K562 (cell line): Measurements from ENCODE around the gene SPNS1. TPM values are rescaled to one million over a fixed set of nuclear protein-coding genes. Genes with fewer than 3 reads are reported as not detected.

Source experiments
- ATF7 ChIP-seq: fragments of 450-650 bp; IDR thresholded peaks from 2 replicates; pipeline ENCODE4 v1.7.1; 2014; ENCODE audit warnings: mild to moderate bottlenecking, moderate library complexity
- CBX3 ChIP-seq, 2 experiments: IDR thresholded peaks; 1 replicate in 1 of 2; 2 replicates in 1 of 2; pipeline ENCODE4 v1.6.1; 2012; ENCODE audit warnings: inconsistent platforms in 2 of 2, low read length in 2 of 2, borderline replicate concordance in 1 of 2, control low read depth in 1 of 2
- CXXC5 ChIP-seq: fragments of 250-450 bp; sonication (Bioruptor Pico); IDR thresholded peaks from 2 replicates; pipeline ENCODE4 v1.8.0; 2022; ENCODE audit warnings: inconsistent platforms, mild to moderate bottlenecking, moderate library complexity
- ELF4 ChIP-seq: fragments of 450-650 bp; formaldehyde crosslinking; IDR thresholded peaks from 2 replicates; pipeline ENCODE4 v1.4.0; 2022; ENCODE audit warnings: missing genetic modification characterization
- GTF2E2 ChIP-seq: fragments of 200-800 bp; sonication (Bioruptor generic); IDR thresholded peaks from 2 replicates; pipeline ENCODE4 v1.6.1; 2016; ENCODE audit warnings: missing genetic modification characterization, missing compliant biosample characterization
- HDAC1 ChIP-seq, 2 experiments: fragments of 450-650 bp; IDR thresholded peaks; 2 replicates each; pipeline ENCODE4 v1.6.1; 2016 to 2017; ENCODE audit warnings: inconsistent platforms in 1 of 2, mild to moderate bottlenecking in 1 of 2, moderate library complexity in 1 of 2
- JUN ChIP-seq, 2 experiments: sonication (generic) in 1 of 2; formaldehyde crosslinking in 1 of 2; IDR thresholded peaks; 2 replicates each; pipeline versions ENCODE4 v1.6.1 to v1.8.0; 2012 to 2022; ENCODE audit warnings: borderline replicate concordance in 2 of 2, mild to moderate bottlenecking in 2 of 2, improper control_type of control experiment in 1 of 2, low read depth in 1 of 2, low read length in 1 of 2, missing genetic modification reagents in 1 of 2
- NCOA2 ChIP-seq, 2 experiments: fragments of 450-650 bp; IDR thresholded peaks; 2 replicates each; pipeline ENCODE4 v1.6.1; 2018; ENCODE audit warnings: mild to moderate bottlenecking in 2 of 2, moderate library complexity in 1 of 2; ENCODE audit not compliant: partially characterized antibody in 2 of 2
- NCOR1 ChIP-seq: fragments of 450-650 bp; IDR thresholded peaks from 2 replicates; pipeline ENCODE4 v1.6.1; 2016; ENCODE audit warnings: mild to moderate bottlenecking, moderate library complexity
- PCBP2 ChIP-seq: fragments of 200-400 bp; formaldehyde crosslinking; IDR thresholded peaks from 2 replicates; pipeline ENCODE4 v1.6.1; 2018; ENCODE audit warnings: low read length, low read depth, mild to moderate bottlenecking, moderate library complexity; ENCODE audit not compliant: poor library complexity, severe bottlenecking
- RFX1 ChIP-seq: fragments of 450-650 bp; IDR thresholded peaks from 2 replicates; pipeline ENCODE4 v1.6.1; 2016; ENCODE audit warnings: mild to moderate bottlenecking, moderate library complexity
- ZNF143 ChIP-seq: sonication (generic); formaldehyde crosslinking; IDR thresholded peaks from 2 replicates; pipeline ENCODE4 v1.9.0; 2022; ENCODE audit warnings: mild to moderate bottlenecking, missing genetic modification reagents
- ZNF316 ChIP-seq: fragments of 450-650 bp; IDR thresholded peaks from 2 replicates; pipeline ENCODE4 v1.6.1; 2016
- ZNF77 ChIP-seq: fragments of 250-450 bp; sonication (Bioruptor Pico); IDR thresholded peaks from 2 replicates; pipeline ENCODE4 v1.5.0; 2020
- polyA plus RNA-seq, 8 experiments: library from polyadenylated mRNA; depleted of rRNA in 4 of 8; stranded (reverse) in 5 of 8; unstranded in 3 of 8; fragments of >200 nt; fragmentation: Nextera tagmentation in 2 of 8; fragmentation: Illumina TruSeq in 1 of 8; extraction: Ambion mirVana in 2 of 8; extraction: Trizol in 1 of 8; gene quantifications; 2 replicates each; pipeline versions ENCODE4 v1.2.1 to v1.2.3, GENCODE V29; 2011 to 2014; ENCODE audit warnings: inconsistent platforms in 1 of 8, missing spikeins in 1 of 8
- total RNA-seq, 7 experiments: library from RNA; depleted of rRNA in 6 of 7; stranded (reverse); fragments of >200 nt in 6 of 7; fragmentation: Illumina TruSeq in 2 of 7; extraction: Trizol in 2 of 7; gene quantifications; 2 replicates each; pipeline versions ENCODE4 v1.2.1 to v1.2.3, GENCODE V29; 2011 to 2021; ENCODE audit warnings: low replicate concordance in 1 of 7
- TF ChIP-seq, protein P1 (sequence below): fragments of 250-450 bp; sonication (Bioruptor Pico); IDR thresholded peaks from 2 replicates; pipeline ENCODE4 v1.5.0; 2021
- TF ChIP-seq, protein P2 (sequence below): IDR thresholded peaks from 3 replicates; pipeline ENCODE4 v1.6.1; 2011; ENCODE audit warnings: borderline replicate concordance, mild to moderate bottlenecking, moderate library complexity; ENCODE audit not compliant: insufficient read length; ENCODE audit errors: extremely low read depth
- TF ChIP-seq, protein P3 (sequence below): fragments of 250-450 bp; sonication (Bioruptor Pico); IDR thresholded peaks from 2 replicates; pipeline ENCODE4 v1.5.0; 2021
- TF ChIP-seq, protein P4 (sequence below): IDR thresholded peaks from 2 replicates; pipeline ENCODE4 v1.6.1; 2011; ENCODE audit warnings: borderline replicate concordance, low read depth, mild to moderate bottlenecking, moderate library complexity, low read length; ENCODE audit not compliant: insufficient read depth, poor library complexity, severe bottlenecking
- TF ChIP-seq, protein P5 (sequence below): fragments of 450-650 bp; formaldehyde crosslinking; IDR thresholded peaks from 2 replicates; pipeline ENCODE4 v1.4.0; 2022; ENCODE audit warnings: missing genetic modification characterization

SPNS1 gene
- total and polyA plus RNA-seq, 9 of the 15 experiments (the other 6 are each of a cell fraction or from before 2014, with no cell fraction given) = 0.58 to 64.9 (median 13.7) TPM

DNA sequence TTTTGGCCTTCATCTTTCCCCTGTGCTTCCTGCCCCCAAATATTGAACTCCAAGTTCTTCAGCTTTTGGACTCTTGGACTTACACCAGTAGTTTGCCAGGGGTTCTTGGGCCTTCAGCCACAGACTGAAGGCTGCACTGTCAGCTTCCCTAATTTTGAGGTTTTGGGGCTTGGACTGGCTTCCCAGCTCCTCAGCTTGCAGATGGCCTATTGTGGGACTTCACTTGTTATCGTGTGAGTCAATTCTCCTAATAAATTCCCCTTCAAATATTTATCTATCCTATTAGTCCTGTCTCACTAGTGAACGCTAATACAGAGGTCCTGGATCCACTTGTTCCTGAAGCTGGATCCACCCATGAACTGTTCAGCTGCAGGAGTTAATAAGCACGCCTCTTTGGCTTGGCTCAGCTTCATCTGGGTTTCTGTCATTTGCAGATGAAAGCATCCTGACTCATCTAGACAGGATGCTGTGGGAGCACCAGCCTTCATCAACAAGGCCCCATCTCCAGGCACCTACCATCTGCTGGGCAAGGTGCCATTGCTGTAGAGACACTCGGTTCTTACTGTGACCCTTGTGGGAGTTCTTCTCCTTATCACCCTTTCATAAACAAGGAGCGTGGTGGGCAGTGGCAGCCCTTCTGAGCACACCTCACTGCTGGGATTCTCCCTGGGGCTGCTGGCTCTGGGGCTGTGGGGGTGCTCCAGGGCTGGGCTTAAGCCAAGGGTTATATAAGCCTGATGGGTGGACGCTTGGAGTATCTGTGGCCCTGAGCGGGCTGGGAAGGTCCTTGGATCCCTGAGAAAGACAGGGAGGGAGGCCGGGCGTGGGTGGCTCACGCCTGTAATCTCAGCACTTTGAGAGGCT, 33.4 kb downstream of the SPNS1 start (continued):
- TF ChIP-seq, protein P1, sequence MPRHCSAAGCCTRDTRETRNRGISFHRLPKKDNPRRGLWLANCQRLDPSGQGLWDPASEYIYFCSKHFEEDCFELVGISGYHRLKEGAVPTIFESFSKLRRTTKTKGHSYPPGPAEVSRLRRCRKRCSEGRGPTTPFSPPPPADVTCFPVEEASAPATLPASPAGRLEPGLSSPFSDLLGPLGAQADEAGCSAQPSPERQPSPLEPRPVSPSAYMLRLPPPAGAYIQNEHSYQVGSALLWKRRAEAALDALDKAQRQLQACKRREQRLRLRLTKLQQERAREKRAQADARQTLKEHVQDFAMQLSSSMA (CRISPR knock-in tag) = no peak
- TF ChIP-seq ATF7 = no peak
- 0 out of 2 replicates have a peak, but pooled peaks have one; percentile 15 for TF ChIP-seq JUN (IDR thresholded peaks at IDR 0.05; ENCODE audit: borderline replicate concordance, low read depth, low read length)
- TF ChIP-seq JUN (CRISPR knock-in tag; IDR thresholded peaks at IDR 0.05; ENCODE audit: borderline replicate concordance) = no peak
- TF ChIP-seq, protein P2, sequence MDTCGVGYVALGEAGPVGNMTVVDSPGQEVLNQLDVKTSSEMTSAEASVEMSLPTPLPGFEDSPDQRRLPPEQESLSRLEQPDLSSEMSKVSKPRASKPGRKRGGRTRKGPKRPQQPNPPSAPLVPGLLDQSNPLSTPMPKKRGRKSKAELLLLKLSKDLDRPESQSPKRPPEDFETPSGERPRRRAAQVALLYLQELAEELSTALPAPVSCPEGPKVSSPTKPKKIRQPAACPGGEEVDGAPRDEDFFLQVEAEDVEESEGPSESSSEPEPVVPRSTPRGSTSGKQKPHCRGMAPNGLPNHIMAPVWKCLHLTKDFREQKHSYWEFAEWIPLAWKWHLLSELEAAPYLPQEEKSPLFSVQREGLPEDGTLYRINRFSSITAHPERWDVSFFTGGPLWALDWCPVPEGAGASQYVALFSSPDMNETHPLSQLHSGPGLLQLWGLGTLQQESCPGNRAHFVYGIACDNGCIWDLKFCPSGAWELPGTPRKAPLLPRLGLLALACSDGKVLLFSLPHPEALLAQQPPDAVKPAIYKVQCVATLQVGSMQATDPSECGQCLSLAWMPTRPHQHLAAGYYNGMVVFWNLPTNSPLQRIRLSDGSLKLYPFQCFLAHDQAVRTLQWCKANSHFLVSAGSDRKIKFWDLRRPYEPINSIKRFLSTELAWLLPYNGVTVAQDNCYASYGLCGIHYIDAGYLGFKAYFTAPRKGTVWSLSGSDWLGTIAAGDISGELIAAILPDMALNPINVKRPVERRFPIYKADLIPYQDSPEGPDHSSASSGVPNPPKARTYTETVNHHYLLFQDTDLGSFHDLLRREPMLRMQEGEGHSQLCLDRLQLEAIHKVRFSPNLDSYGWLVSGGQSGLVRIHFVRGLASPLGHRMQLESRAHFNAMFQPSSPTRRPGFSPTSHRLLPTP = no peak
- no peak for TF ChIP-seq CXXC5
- no peak for TF ChIP-seq ELF4 (CRISPR knock-in tag)
- TF ChIP-seq ZNF316 = no peak
- TF ChIP-seq RFX1 = no peak
- TF ChIP-seq, protein P3, sequence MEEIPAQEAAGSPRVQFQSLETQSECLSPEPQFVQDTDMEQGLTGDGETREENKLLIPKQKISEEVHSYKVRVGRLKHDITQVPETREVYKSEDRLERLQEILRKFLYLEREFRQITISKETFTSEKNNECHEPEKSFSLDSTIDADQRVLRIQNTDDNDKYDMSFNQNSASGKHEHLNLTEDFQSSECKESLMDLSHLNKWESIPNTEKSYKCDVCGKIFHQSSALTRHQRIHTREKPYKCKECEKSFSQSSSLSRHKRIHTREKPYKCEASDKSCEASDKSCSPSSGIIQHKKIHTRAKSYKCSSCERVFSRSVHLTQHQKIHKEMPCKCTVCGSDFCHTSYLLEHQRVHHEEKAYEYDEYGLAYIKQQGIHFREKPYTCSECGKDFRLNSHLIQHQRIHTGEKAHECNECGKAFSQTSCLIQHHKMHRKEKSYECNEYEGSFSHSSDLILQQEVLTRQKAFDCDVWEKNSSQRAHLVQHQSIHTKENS (CRISPR knock-in tag) = no peak
- TF ChIP-seq, protein P4, sequence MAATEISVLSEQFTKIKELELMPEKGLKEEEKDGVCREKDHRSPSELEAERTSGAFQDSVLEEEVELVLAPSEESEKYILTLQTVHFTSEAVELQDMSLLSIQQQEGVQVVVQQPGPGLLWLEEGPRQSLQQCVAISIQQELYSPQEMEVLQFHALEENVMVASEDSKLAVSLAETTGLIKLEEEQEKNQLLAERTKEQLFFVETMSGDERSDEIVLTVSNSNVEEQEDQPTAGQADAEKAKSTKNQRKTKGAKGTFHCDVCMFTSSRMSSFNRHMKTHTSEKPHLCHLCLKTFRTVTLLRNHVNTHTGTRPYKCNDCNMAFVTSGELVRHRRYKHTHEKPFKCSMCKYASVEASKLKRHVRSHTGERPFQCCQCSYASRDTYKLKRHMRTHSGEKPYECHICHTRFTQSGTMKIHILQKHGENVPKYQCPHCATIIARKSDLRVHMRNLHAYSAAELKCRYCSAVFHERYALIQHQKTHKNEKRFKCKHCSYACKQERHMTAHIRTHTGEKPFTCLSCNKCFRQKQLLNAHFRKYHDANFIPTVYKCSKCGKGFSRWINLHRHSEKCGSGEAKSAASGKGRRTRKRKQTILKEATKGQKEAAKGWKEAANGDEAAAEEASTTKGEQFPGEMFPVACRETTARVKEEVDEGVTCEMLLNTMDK = no peak
- no peak for TF ChIP-seq ZNF143
- no peak for TF ChIP-seq NCOA2 (IDR thresholded peaks at IDR 0.05; ENCODE audit: partially characterized antibody in 2 of 2)
- no peak for TF ChIP-seq GTF2E2 (tag)
- TF ChIP-seq HDAC1 (IDR thresholded peaks at IDR 0.05) = no peak; a peak in 1 of 4 replicates
- TF ChIP-seq NCOR1 = peak; percentile 23; the same call in 1 of the 2 replicates
- no peak for TF ChIP-seq CBX3 (IDR thresholded peaks at IDR 0.05; ENCODE audit: borderline replicate concordance in 1 of 2, low read length in 2 of 2)
- TF ChIP-seq, protein P5, sequence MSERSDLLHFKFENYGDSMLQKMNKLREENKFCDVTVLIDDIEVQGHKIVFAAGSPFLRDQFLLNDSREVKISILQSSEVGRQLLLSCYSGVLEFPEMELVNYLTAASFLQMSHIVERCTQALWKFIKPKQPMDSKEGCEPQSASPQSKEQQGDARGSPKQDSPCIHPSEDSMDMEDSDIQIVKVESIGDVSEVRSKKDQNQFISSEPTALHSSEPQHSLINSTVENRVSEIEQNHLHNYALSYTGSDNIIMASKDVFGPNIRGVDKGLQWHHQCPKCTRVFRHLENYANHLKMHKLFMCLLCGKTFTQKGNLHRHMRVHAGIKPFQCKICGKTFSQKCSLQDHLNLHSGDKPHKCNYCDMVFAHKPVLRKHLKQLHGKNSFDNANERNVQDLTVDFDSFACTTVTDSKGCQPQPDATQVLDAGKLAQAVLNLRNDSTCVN (CRISPR knock-in tag) = no peak
- TF ChIP-seq PCBP2 = no peak
- TF ChIP-seq ZNF77 (CRISPR knock-in tag) = no peak
